H1 (cell line): ENCODE data around the gene UGGT1. TPM values are rescaled to one million over a fixed set of nuclear protein-coding genes. Genes with fewer than 3 reads are reported as not detected.

ENCODE experiments used
- CTCF ChIA-PET: fragments of 300-600 bp; sonication (Branson Sonifier 250); formaldehyde crosslinking; loops from one replicate; lab custom pipeline; 2021; ENCODE audit not compliant: partially characterized antibody; lab: Charles Lee
- POLR2A ChIA-PET: fragments of 300-600 bp; sonication (Branson Sonifier 250); formaldehyde crosslinking; loops from one replicate; lab custom pipeline; 2021; ENCODE audit warnings: inconsistent platforms; ENCODE audit not compliant: partially characterized antibody; lab: Charles Lee
- DNase-seq, 2 experiments: peaks; one replicate each; pipeline versions ENCODE4 v3.0.0 to v3.0.0-alpha.2; 2010 to 2022; ENCODE audit warnings: low spot score in 2 of 2, low read depth in 1 of 2, mixed read lengths in 1 of 2
- FAIRE-seq: peaks from 2 replicates; lab custom pipeline; 2011; peaks lifted over from hg19 to GRCh38; lab: Jason Lieb, UNC
- H2AFZ ChIP-seq: 2 replicates; pipeline ENCODE4 v1.8.1; 2012; ENCODE audit warnings: low read length, inconsistent platforms
- H2AK5ac ChIP-seq: 2 replicates; pipeline ENCODE4 v1.6.1; 2013; ENCODE audit warnings: low read depth, low read length
- H2BK120ac ChIP-seq: replicated peaks from 2 replicates; pipeline ENCODE3; 2013; ENCODE audit warnings: low read depth, low read length, inconsistent platforms
- H2BK12ac ChIP-seq: 2 replicates; pipeline ENCODE4 v1.6.1; 2013; ENCODE audit warnings: low read depth, low read length
- H2BK15ac ChIP-seq: 2 replicates; pipeline ENCODE4 v1.6.1; 2013; ENCODE audit warnings: low read length
- H2BK20ac ChIP-seq: 2 replicates; pipeline ENCODE4 v1.6.1; 2013; ENCODE audit warnings: low read length
- H2BK5ac ChIP-seq: 2 replicates; pipeline ENCODE4 v1.6.1; 2013; ENCODE audit warnings: low read depth, low read length
- H3K14ac ChIP-seq: 2 replicates; pipeline ENCODE4 v1.6.1; 2013; ENCODE audit warnings: inconsistent platforms; ENCODE audit not compliant: insufficient read length
- H3K18ac ChIP-seq: 2 replicates; pipeline ENCODE4 v1.6.1; 2013; ENCODE audit warnings: low read length; ENCODE audit errors: extremely low read depth
- H3K23ac ChIP-seq: 2 replicates; pipeline ENCODE4 v1.6.1; 2013; ENCODE audit warnings: inconsistent platforms; ENCODE audit not compliant: insufficient read length
- H3K23me2 ChIP-seq: 2 replicates; pipeline ENCODE4 v1.6.1; 2013; ENCODE audit warnings: low read depth, low read length
- H3K27ac ChIP-seq: 2 replicates; pipeline ENCODE4 v1.6.1; 2011; ENCODE audit warnings: low read depth, low read length, inconsistent platforms
- H3K27me3 ChIP-seq, 4 experiments: replicated peaks in 1 of 4; 1 replicate in 1 of 4; 2 replicates in 3 of 4; pipeline versions ENCODE4 v1.6.1 to v1.8.1; 2011 to 2013; ENCODE audit warnings: low read length in 3 of 4, mild to moderate bottlenecking in 3 of 4, inconsistent platforms in 2 of 4, mixed read lengths in 2 of 4, moderate library complexity in 1 of 4; ENCODE audit not compliant: control insufficient read depth in 3 of 4, insufficient read depth in 3 of 4; ENCODE audit errors: extremely low read depth in 1 of 4
- H3K36me3 ChIP-seq, 4 experiments: 2 replicates each; pipeline versions ENCODE4 v1.6.1 to v1.8.1; 2011 to 2013; ENCODE audit warnings: mild to moderate bottlenecking in 4 of 4, low read length in 3 of 4, moderate library complexity in 2 of 4, control low read depth in 1 of 4, inconsistent platforms in 1 of 4; ENCODE audit not compliant: insufficient read depth in 4 of 4, control insufficient read depth in 2 of 4
- H3K4ac ChIP-seq: replicated peaks from 2 replicates; pipeline ENCODE3; 2013; ENCODE audit warnings: low read length, low read depth, mixed read lengths, inconsistent platforms; ENCODE audit not compliant: insufficient read length
- H3K4me1 ChIP-seq, 4 experiments: replicated peaks in 1 of 4; 1 replicate in 1 of 4; 2 replicates in 3 of 4; pipeline versions ENCODE4 v1.6.1 to v1.8.1; 2011 to 2013; ENCODE audit warnings: low read length in 3 of 4, inconsistent platforms in 2 of 4, mixed read lengths in 1 of 4; ENCODE audit not compliant: insufficient read depth in 4 of 4, control insufficient read depth in 3 of 4
- H3K4me2 ChIP-seq, 2 experiments: 2 replicates each; pipeline versions ENCODE4 v1.6.1 to v1.8.1; 2011 to 2013; ENCODE audit warnings: low read depth in 2 of 2, low read length in 2 of 2, control low read depth in 1 of 2, inconsistent platforms in 1 of 2, mild to moderate bottlenecking in 1 of 2; ENCODE audit not compliant: insufficient read depth in 1 of 2
- H3K4me3 ChIP-seq, 4 experiments: fragments of 200-600, 300-600 bp in 1 of 4; sonication (generic), shearing (Covaris generic), sonication (Bioruptor Twin) in 1 of 4; 2 replicates each; pipeline versions ENCODE4 v1.5.1 to v1.8.1; 2011 to 2016; ENCODE audit warnings: low read length in 4 of 4, low read depth in 3 of 4, control low read depth in 2 of 4, inconsistent platforms in 2 of 4, mild to moderate bottlenecking in 2 of 4, mixed read lengths in 1 of 4, moderate library complexity in 1 of 4; ENCODE audit not compliant: insufficient read depth in 2 of 4; ENCODE audit errors: extremely low read depth in 1 of 4
- H3K56ac ChIP-seq: replicated peaks from 2 replicates; pipeline ENCODE3; 2013; ENCODE audit warnings: low read depth, mild to moderate bottlenecking, mixed read lengths, low read length, inconsistent platforms; ENCODE audit not compliant: insufficient read length
- H3K79me1 ChIP-seq: 2 replicates; pipeline ENCODE4 v1.6.1; 2013; ENCODE audit warnings: low read depth, low read length, control low read depth
- H3K79me2 ChIP-seq, 2 experiments: 2 replicates each; pipeline versions ENCODE4 v1.6.1 to v1.8.1; 2012 to 2013; ENCODE audit warnings: low read length in 2 of 2, mild to moderate bottlenecking in 2 of 2, inconsistent platforms in 1 of 2; ENCODE audit not compliant: insufficient read depth in 2 of 2, control insufficient read depth in 1 of 2
- H3K9ac ChIP-seq, 4 experiments: replicated peaks in 1 of 4; 1 replicate in 1 of 4; 2 replicates in 3 of 4; pipeline versions ENCODE4 v1.6.1 to v1.8.1; 2011 to 2013; ENCODE audit warnings: low read depth in 3 of 4, low read length in 3 of 4, control low read depth in 2 of 4, mild to moderate bottlenecking in 2 of 4, moderate library complexity in 2 of 4, inconsistent platforms in 1 of 4; ENCODE audit errors: extremely low read depth in 1 of 4
- H3K9me3 ChIP-seq, 2 experiments: 2 replicates each; pipeline versions ENCODE4 v1.6.1 to v1.8.1; 2012 to 2013; ENCODE audit warnings: mild to moderate bottlenecking in 2 of 2, moderate library complexity in 2 of 2, control low read depth in 1 of 2, inconsistent platforms in 1 of 2, low read depth in 1 of 2, low read length in 1 of 2, mixed read lengths in 1 of 2; ENCODE audit not compliant: insufficient read depth in 2 of 2
- H4K20me1 ChIP-seq, 2 experiments: replicated peaks in 1 of 2; 2 replicates each; pipeline versions ENCODE3 to v1.8.1; 2011 to 2013; ENCODE audit warnings: inconsistent platforms in 2 of 2, low read length in 2 of 2, mild to moderate bottlenecking in 1 of 2; ENCODE audit not compliant: insufficient read depth in 2 of 2, control insufficient read depth in 1 of 2
- H4K5ac ChIP-seq: 2 replicates; pipeline ENCODE4 v1.6.1; 2013; ENCODE audit warnings: low read length, low read depth, mixed read lengths, inconsistent platforms; ENCODE audit not compliant: insufficient read length
- H4K8ac ChIP-seq: 2 replicates; pipeline ENCODE4 v1.8.0; 2013; ENCODE audit warnings: mild to moderate bottlenecking, moderate library complexity, low read length, inconsistent platforms; ENCODE audit not compliant: insufficient read depth; ENCODE audit errors: extremely low read depth
- H4K91ac ChIP-seq: replicated peaks from 2 replicates; pipeline ENCODE3; 2013; ENCODE audit warnings: low read length, mixed read lengths, inconsistent platforms; ENCODE audit not compliant: insufficient read length
- GTF2F1 ChIP-seq: IDR thresholded peaks from 2 replicates; pipeline ENCODE4 v1.6.1; 2012; ENCODE audit warnings: low read depth, low read length, improper control_type of control experiment, borderline replicate concordance
- JUND ChIP-seq: IDR thresholded peaks from 2 replicates; pipeline ENCODE4 v1.6.1; 2011; ENCODE audit warnings: mild to moderate bottlenecking, improper control_type of control experiment, low read length
- POU5F1 ChIP-seq: IDR thresholded peaks from 2 replicates; pipeline ENCODE4 v1.6.1; 2011; ENCODE audit warnings: low read depth, mild to moderate bottlenecking, low read length, moderate library complexity
- RBBP5 ChIP-seq: IDR thresholded peaks from 2 replicates; pipeline ENCODE4 v1.7.1; 2012; ENCODE audit warnings: low read depth, mild to moderate bottlenecking, inconsistent platforms, low read length, moderate library complexity, borderline replicate concordance
- RNF2 ChIP-seq: fragments of 200-900, 300-1000 bp; sonication (generic); IDR thresholded peaks from 2 replicates; pipeline ENCODE4 v1.7.1; 2016; ENCODE audit warnings: borderline replicate concordance, low read depth, mild to moderate bottlenecking, antibody characterized with exemption, low read length; ENCODE audit not compliant: poor library complexity, severe bottlenecking; ENCODE audit errors: missing control alignments
- RXRA ChIP-seq: IDR thresholded peaks from 2 replicates; pipeline ENCODE4 v1.6.1; 2011; ENCODE audit warnings: low read depth, mild to moderate bottlenecking, low read length, moderate library complexity; ENCODE audit not compliant: insufficient read depth
- SAP30 ChIP-seq: fragments of 300-600 bp; sonication (generic); IDR thresholded peaks from 2 replicates; pipeline ENCODE4 v1.7.1; 2012; ENCODE audit warnings: low read length, moderate library complexity, mild to moderate bottlenecking, inconsistent platforms; ENCODE audit not compliant: insufficient read depth, insufficient replicate concordance
- TAF7 ChIP-seq: optimal IDR thresholded peaks from 2 replicates; pipeline ENCODE3; 2011; ENCODE audit warnings: low read depth, mild to moderate bottlenecking, inconsistent platforms, low read length, moderate library complexity, borderline replicate concordance
- YY1 ChIP-seq: IDR thresholded peaks from 2 replicates; pipeline ENCODE4 v1.6.1; 2011; ENCODE audit warnings: low read depth, mild to moderate bottlenecking, low read length
- ZNF274 ChIP-seq: IDR thresholded peaks from 2 replicates; pipeline ENCODE4 v1.7.0; 2012; ENCODE audit warnings: low read length, borderline replicate concordance; ENCODE audit errors: extremely low read depth
- WGBS, 2 experiments: shearing (Covaris generic) in 1 of 2; methylation state at CpG; one replicate each; pipeline versions ENCODE4 v1.1.6 to v1.1.7; 2013 to 2015; ENCODE audit warnings: low lambda C conversion rate in 2 of 2, mixed read lengths in 2 of 2, inconsistent platforms in 1 of 2, low coverage in 1 of 2, missing lambda C conversion rate in 1 of 2; ENCODE audit not compliant: insufficient replicate concordance in 2 of 2, insufficient coverage in 1 of 2, insufficient read length in 1 of 2; ENCODE audit errors: extremely low coverage in 1 of 2, missing lambda C conversion rate in 1 of 2; 5-methylcytosine and 5-hydroxymethylcytosine counted together
- polyA plus RNA-seq, 7 experiments: library from polyadenylated mRNA; depleted of rRNA in 3 of 7; stranded (reverse) in 5 of 7; unstranded in 2 of 7; fragments of >200 nt in 5 of 7; fragments of 200-250 nt in 2 of 7; gene quantifications; 1 replicate in 5 of 7; 2 replicates in 1 of 7; 4 replicates in 1 of 7; pipeline versions ENCODE4 v1.2.1 to v1.2.3, GENCODE V29; 2011 to 2013; ENCODE audit warnings: missing spikeins in 2 of 7, mixed read lengths in 2 of 7
- total RNA-seq: library from RNA; stranded (reverse); fragmentation: NEBNext Ultra II Directional; extraction: Animal tissue kit (Norgen Biotek cat#: 25700); gene quantifications from 2 replicates; pipeline ENCODE4 v1.2.1, GENCODE V29; 2021
- TF ChIP-seq, protein P1 (sequence below), 3 experiments: IDR thresholded peaks; 1 replicate in 2 of 3; 2 replicates in 1 of 3; pipeline versions ENCODE4 v1.5.1 to v1.6.1; 2011; ENCODE audit warnings: low read length in 3 of 3, mild to moderate bottlenecking in 3 of 3, inconsistent platforms in 2 of 3, low read depth in 1 of 3, moderate library complexity in 1 of 3; ENCODE audit not compliant: insufficient read depth in 1 of 3; ENCODE audit errors: control extremely low read depth in 1 of 3

UGGT1 gene
- total and polyA plus RNA-seq, 2 of the 8 experiments (the other 6 are each of a cell fraction or from before 2014, with no cell fraction given), result 14.9 to 57.3 TPM

DNA sequence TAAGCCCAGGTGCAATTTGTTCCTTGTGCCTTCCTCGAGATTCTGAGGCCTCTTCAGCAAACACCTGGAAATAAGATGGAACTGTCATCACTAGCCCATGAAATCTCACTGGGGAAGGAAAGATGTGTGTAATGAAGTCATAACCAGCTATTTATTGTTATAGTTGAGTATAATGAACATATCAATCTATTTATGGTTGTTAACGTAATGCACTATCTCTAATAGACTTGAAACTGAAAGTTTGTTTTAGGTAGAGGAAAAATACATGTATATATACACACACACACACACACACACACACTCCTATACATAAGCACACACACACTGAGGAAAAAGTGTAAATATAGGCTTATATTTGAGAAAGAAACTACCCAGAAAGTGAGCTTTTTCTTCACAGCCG is 62.8 kb downstream of the UGGT1 start:
- no peak for FAIRE-seq
- H3K36me3 ChIP-seq, result peaks cover 7 to 38% (median 18%) of the 10 kb centered on the region in 4 experiments
- H3K23me2 ChIP-seq, result no peaks in the 10 kb centered on the region
- no peak overlapping the region for H2BK120ac ChIP-seq
- H2BK15ac ChIP-seq, result no peak overlapping the region
- H3K9me3 ChIP-seq, result no peaks in the 10 kb centered on the region
- no peak overlapping the region for H2BK5ac ChIP-seq
- H3K79me1 ChIP-seq, result no peaks in the 10 kb centered on the region; the same call in 1 of the 2 replicates
- no peak overlapping the region for H3K4me3 ChIP-seq
- no peak overlapping the region for H2AK5ac ChIP-seq
- no peaks in the 10 kb centered on the region for H3K4me1 ChIP-seq
- no peak overlapping the region for H3K4ac ChIP-seq
- no peak overlapping the region for H2AFZ ChIP-seq
- H3K4me2 ChIP-seq, result no peak overlapping the region
- H4K91ac ChIP-seq, result no peak overlapping the region
- H3K56ac ChIP-seq, result no peak overlapping the region
- H4K5ac ChIP-seq, result no peak overlapping the region
- no peak overlapping the region for H3K14ac ChIP-seq
- DNase-seq, result no peak
- no peaks in the 10 kb centered on the region for H3K27me3 ChIP-seq
- ChIA-PET CTCF (interaction anchor here (1.0 to 1.6 kb wide), 3 partner anchors 90 to 361 kb away, joined by 3 read pairs; no protein-coding TSS in a partner anchor), POLR2A (no interaction called here)
- H3K27ac ChIP-seq, result no peak overlapping the region
- H2BK20ac ChIP-seq, result no peak overlapping the region
- H3K18ac ChIP-seq, result no peak overlapping the region
- no peak overlapping the region for H4K8ac ChIP-seq
- no peak overlapping the region for H2BK12ac ChIP-seq
- H3K23ac ChIP-seq, result no peak overlapping the region
- no peak overlapping the region for H3K9ac ChIP-seq
- no peaks in the 10 kb centered on the region for H3K79me2 ChIP-seq
- H4K20me1 ChIP-seq, result peaks cover 0 to 2% of the 10 kb centered on the region in 2 experiments
- 91% methylated on average over 3 of the region's 3 CpGs; no CpG with 5 or more reads in 1 of the 2 experiments for WGBS, 2 experiments
- no peak for TF ChIP-seq TAF7
- no peak for TF ChIP-seq RXRA
- TF ChIP-seq GTF2F1, result no peak
- no peak for TF ChIP-seq JUND
- TF ChIP-seq POU5F1, result no peak
- no peak for TF ChIP-seq ZNF274
- no peak for TF ChIP-seq SAP30
- TF ChIP-seq RNF2, result no peak
- TF ChIP-seq, protein P1, sequence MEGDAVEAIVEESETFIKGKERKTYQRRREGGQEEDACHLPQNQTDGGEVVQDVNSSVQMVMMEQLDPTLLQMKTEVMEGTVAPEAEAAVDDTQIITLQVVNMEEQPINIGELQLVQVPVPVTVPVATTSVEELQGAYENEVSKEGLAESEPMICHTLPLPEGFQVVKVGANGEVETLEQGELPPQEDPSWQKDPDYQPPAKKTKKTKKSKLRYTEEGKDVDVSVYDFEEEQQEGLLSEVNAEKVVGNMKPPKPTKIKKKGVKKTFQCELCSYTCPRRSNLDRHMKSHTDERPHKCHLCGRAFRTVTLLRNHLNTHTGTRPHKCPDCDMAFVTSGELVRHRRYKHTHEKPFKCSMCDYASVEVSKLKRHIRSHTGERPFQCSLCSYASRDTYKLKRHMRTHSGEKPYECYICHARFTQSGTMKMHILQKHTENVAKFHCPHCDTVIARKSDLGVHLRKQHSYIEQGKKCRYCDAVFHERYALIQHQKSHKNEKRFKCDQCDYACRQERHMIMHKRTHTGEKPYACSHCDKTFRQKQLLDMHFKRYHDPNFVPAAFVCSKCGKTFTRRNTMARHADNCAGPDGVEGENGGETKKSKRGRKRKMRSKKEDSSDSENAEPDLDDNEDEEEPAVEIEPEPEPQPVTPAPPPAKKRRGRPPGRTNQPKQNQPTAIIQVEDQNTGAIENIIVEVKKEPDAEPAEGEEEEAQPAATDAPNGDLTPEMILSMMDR (IDR thresholded peaks at IDR 0.05; ENCODE audit: control extremely low read depth in 1 of 3, insufficient read depth in 1 of 3, low read depth in 1 of 3, low read length in 3 of 3), result no peak
- TF ChIP-seq YY1, result no peak
- no peak for TF ChIP-seq RBBP5
